T-helper 2 cell (primary cell): ENCODE results near the gene CYREN.
"Not testable (repeated sequence)": the region's sequence is repeated elsewhere in the genome, so short reads cannot be mapped to it uniquely, and the experiment has no call there.

Source experiments
- DNase-seq, 5 experiments: peaks; one replicate each; pipeline versions ENCODE4 v3.0.0 to v3.0.0-alpha.2; 2012 to 2022

CYREN gene

GRCh38 chr7:135158141-135158655 is 12.3 kb downstream of the CYREN start:
- no peak for DNase-seq

GRCh38 chr7:135156290-135156689 is 14.2 kb downstream of the CYREN start:
- DNase-seq: no peak

DNA sequence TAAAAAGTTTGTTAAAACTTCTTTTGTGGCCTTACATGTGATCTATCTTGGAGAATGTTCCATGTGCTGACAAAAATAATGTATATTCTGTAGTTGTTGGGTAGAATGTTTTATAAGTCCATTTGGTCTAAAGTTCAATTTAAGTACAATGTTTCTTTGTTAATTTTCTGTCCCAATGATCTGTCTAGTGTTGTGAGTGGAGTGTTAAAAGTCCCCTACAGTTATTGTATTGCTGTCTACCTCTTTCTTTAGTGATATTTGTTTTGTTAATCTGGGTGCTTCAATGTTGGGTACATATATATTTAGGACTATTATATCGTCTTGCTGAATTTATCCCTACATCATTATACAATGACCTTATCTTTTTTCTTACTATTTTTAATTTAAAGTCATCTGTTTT is 15.8 kb downstream of the CYREN start:
- DNase-seq: no peak

- DNase-seq: no peak
Measured at GRCh38 chr7:135152442-135152841, 18.1 kb downstream of the CYREN start.

DNA sequence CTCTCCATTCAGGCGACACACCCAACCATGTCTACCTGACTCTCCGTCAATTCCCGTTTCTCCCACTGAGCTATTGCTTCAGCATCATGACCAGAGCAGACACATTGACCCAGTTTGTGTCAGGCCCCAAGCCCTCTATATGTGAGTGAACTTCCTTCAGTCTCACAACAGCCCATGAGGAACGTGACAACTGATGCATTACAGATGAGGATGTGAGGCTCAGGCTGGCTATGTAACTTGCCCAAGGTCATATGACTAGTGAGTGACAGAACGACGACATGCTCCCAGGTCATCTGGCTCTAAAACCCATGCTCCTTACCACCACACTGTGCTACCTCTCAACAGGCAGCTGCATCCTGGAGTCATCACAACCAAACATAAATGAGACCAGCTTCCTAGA is 19.0 kb downstream of the CYREN start:
- DNase-seq: no peak

DNA sequence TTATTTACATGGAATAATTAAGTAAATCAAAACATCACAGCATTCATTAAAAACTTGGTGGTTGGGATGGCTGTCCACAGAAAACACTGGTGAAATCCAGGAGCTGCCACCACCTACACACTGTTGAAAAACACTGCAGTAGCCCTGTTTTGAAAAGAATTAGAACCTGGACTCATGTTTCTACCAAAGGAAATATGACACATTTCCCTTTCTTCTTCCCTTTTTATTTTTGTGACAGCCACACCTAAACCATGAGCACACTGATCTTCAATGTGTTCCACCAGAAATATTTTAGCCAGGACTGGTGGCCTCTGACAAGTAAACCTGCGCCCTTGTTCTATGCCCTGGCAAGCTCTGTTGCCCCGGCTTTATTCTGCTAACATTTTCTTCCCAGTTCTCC is 19.4 kb downstream of the CYREN start:
- no peak for DNase-seq

DNA sequence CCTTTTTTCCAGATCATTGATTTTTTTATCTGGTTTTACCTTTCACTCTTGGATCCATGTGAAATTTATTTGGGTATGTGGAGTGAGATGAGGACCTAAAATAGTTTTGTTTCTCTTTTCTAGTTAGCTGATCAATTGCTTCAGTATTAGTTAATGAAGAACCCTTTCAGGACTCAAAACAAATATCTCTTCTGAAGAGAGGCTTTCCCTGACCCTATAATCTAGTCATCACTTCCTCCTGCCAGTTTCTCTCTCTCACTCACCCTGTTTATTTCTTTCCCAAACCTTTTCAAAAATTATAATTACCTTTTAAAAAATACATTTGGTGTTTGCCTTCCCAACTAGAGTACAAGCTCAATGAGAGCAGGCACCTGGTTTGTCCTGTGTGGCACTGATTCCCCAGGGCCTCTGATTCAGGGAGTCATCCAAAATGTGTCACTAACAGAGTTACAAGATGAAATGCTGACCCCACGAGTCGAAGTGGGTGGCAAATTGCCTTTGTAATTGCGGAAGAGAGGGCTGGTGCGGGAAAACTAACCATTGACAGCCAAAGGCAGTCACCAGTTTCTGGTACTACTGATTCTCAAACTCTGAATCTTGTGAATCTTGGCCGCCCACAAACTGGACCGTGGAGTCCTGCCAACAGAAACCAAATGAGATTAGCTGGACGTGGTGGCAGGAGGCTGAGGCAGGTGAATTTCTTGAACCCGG is 20.3 kb downstream of the CYREN start:
- no peak for DNase-seq

DNA sequence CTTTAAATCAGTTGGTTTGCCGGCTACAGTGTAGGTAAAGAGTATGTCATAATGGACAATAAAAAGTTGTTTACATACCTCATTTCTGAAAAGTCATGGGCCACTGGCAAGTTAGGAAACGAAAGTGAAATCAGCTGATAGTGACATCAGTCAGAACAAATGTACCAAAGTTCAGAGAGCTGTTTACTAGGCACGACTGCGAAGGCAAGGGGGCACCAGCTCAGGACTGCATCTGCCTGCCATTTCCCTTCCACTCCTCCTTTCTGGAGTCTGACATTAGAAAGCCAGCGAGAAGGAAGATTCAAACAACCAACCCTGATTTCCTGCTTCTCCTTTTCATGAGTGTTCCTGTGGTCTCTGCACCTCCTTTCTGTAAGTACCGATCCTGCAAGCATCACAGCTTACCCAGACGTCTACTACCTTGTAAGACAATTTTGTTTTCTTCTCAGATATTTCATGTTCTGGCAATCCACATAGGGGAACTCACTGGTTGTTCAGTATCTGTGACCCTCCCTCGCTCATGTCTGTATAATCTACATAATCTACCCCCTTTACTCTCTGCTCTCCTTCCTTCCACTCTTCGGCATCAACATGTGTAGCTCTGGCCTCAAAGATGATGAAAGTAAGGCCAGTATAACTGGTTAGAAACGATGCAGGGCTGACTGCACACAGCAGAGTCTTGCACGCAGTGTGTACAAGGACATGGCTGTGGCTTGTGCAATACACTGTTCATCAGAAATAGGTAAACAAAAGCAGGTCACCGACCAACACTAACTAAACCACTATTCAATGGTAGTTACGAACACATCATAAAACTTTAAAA is 22.4 kb downstream of the CYREN start, which contains the start of gene TMEM140:
Gene TMEM140, plus strand, starts transcription at position 174 of the 823 bp plus-strand sequence. CDS start 16,370 bp downstream, outside the sequence.
- peak in 3 of 5 experiments; percentile 41 to 91 (median 63) for DNase-seq

DNA sequence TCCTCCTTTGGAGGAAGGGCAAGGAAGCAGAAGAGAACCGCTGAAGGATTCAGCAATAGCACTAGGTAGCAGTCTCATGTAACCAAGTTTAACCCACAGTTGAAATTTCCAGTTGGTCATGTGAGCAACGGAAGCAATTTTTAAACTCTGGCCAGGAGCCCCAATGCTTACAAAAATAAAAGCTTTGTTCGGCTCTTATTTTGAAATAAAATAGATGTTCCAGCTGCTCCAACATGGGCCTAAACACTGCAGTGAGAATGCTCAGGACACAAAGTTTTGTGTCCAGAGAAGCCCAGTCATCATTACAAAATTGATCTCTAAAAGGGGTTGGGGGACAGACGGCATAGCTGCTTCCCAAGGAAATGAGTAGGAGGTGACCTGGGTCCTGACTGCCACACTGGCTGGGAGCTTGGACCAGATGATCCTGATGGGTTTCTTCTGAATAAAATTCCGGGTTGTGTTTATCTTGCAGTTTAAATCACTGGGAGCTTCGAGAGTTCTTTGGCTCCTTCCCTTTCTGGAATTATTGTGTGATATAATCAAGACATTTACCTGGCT is 23.1 kb downstream of the CYREN start:
- peak in 2 of 5 experiments; percentile 19 to 74 for DNase-seq

GRCh38 chr7:135143885-135144668 is 26.4 kb downstream of the CYREN start:
- no peak for DNase-seq

DNA sequence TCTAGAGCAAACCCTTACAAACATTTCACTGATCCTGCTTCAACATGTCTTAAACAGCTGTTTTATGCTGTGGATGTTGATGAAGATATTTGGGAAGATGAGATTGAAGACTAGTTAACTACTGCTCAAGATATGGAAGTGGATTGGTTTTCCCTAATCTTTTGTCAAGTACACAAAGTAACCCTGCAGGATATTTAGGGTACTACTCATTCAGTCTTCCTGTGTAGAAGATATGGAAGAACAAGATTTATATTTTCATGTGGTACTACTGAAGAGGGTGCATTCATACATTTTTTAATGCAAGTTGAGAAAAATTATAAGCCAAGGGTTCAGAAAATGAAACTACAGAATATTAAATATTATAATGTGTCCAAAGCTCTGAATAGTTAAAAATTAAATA is 40.9 kb downstream of the CYREN start:
- no peak for DNase-seq

GRCh38 chr7:135128931-135129330 is 41.6 kb downstream of the CYREN start:
- no peak for DNase-seq

DNA sequence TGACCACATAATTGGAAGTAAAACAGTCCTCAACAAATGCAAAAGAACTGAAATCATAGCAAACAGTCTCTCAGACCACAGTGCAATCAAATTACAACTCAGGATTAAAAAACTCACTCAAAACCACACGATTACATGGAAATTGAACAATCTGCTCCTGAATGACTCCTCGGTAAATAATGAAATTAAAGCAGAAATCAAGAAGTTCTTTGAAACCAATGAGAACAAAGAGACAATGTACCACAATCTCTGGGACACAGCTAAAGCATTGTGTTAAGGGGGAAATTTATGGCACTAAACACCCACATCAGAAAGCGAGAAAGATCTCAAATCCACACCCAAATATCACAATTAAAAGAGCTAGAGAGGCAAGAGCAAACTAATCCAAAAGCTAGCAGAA is 45.9 kb downstream of the CYREN start:
- not testable (repeated sequence) for DNase-seq

- DNase-seq: no peak
Measured at GRCh38 chr7:135121868-135122267, 48.6 kb downstream of the CYREN start.

DNA sequence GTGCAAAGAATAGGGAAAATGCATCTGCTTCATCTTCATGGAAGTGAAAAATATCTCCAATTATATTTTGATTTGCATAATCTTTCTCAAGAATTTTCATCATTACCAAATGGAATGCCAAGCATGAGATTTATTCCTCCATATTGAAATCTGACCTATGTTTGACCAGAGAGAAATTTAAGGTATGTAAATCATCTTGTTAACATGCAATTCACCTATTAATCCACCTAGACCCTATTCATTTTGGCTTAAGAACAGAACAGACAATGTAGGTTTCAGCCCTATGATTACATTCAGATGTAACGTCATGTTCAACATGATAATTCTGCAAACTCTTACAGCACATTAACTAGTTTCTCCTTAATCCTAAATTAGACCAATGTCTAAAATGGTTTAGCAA is 53.4 kb downstream of the CYREN start:
- DNase-seq: no peak
